ENCODE measurements around the gene C21orf91.

C21orf91 gene

GRCh38 chr21:17798796-17799195 is 20.4 kb downstream of the C21orf91 start:
- no peak for DNase-seq (ENCODE audit: low read depth in 2 of 2)

GRCh38 chr21:17797967-17798366 is 21.2 kb downstream of the C21orf91 start:
- DNase-seq (ENCODE audit: low read depth in 2 of 2), result no peak

DNA sequence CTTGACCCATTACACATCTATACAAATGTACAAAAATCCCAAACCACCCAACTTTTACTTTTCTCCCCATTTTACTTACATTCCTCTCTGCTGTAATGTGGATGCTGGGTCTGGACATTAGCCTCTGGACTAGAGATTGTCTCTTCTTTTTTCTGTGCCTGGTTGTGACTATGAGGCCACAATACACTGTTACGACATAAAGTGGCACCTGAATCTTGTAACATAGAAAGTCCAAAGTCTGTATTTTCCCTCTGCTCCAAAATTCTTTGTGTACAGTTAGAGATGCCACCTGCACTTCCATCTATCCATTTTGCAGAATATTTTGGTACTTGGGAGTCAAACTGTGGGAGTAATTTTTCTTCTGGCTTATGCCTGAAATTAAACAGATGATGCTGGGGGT is 22.7 kb downstream of the C21orf91 start:
- no peak for DNase-seq (ENCODE audit: low read depth in 2 of 2)

GRCh38 chr21:17796037-17796403 is 23.1 kb downstream of the C21orf91 start:
- DNase-seq (ENCODE audit: low read depth in 2 of 2), result no peak

GRCh38 chr21:17795146-17796036 is 23.8 kb downstream of the C21orf91 start:
- DNase-seq (ENCODE audit: low read depth in 2 of 2), result no peak

DNA sequence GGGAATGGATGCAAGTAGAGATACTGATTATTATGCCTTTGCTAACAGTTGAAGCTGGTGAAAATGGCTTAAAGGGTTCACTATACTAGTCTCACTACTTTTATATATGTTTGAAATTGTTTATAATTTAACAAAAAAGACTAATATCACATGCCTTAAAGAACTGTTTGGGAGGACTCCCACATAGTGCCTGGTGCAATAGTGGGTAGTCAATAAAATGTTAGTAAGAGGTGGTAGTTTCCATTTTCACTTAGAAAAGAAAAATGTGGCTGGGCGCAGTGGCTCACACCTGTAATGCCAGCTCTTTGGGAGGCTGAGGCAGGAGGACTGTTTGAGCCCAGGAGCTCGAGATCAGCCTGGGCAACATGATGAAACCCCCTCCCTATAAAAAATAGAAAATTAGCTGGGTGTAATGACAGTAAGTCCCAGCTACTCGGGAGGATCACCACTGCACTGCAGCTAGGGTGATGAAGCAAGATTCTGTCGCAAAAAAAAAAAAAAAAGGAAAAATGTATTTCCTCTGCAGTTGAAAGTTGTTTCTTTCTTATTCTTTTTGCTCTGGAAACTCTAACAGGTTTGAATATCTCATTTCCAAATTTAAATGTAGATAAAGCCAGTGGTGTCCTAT is 24.5 kb downstream of the C21orf91 start:
- DNase-seq (ENCODE audit: low read depth in 2 of 2), result no peak

- peak in 1 of 2 experiments; percentile 14 for DNase-seq (ENCODE audit: low read depth in 2 of 2)
Measured at GRCh38 chr21:17793246-17794123, 25.7 kb downstream of the C21orf91 start.

DNA sequence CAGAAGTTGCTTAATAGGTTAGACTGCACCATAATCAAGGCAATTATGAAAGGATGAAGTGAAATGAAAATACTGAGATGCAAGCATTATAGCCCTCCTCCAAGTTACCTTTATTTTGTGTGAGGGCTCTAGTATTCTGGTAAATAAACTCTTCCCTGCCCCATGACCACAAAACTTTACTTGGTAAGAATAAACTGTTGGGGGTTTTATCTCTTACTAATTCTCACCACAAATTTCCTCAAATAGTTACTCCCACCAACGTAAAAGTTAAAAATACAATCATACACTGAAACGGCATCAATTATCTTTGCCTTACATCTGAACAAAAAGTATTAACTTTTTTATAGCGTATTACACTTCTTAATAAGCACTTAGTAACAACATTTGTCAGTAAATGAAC is 29.5 kb downstream of the C21orf91 start:
- DNase-seq (ENCODE audit: low read depth in 2 of 2), result no peak

DNA sequence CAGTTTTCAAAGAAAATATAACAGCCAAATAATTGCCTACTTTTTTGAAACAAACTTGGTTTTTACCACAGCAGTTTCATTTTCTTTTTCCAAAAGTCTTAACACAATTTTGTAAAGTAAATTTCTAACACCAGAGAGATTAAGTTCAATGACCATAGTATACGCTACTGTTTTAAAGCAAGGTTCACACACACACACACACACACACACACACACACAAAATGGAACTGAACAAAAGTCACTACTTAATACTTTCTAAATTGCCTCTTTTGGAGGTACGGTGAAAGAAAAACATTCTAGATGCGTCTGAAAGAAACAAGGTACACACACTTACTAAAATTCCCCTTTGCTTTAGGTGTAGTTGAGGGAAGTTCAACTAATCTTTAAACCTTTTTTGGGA is 30.1 kb downstream of the C21orf91 start:
- DNase-seq (ENCODE audit: low read depth in 2 of 2), result no peak

GRCh38 chr21:17786851-17787181 is 32.3 kb downstream of the C21orf91 start:
- no peak for DNase-seq (ENCODE audit: low read depth in 2 of 2)

DNA sequence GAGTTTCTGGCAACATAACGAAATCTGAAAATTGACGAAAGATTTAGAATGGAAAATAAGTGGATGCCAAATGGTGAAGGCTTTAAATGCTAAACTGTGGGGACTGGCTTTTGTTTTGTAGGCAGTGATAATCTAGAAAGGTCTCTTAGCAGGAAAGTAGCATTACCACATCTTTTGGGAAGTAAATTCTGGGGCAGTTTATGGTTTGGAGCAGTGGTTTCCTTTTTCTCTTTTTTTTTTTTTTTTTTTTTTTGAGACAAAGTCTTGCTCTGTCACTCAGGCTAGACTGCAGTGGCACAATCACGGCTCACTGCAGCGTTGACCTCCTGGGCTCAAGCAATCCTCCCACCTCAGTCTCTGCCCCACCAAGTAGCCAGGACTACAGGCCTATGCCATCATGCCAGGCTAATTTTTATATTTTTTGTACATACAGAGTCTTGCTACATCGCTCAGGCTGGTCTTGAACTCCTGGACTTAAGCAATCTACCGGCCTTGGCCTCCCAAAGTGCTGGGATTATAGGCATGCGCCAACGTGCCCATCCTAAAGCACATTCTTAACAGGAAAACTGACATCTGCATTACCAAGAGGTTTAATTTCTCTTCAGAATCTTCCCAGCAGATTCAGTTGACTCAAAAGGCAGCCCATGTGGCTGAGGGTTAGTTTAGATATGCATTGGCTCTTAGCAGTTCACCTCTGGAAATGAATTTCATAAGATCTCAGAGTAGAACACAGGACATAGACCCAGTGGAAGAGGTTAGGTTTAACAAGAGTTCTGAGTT is 32.9 kb downstream of the C21orf91 start:
- DNase-seq (ENCODE audit: low read depth in 2 of 2), result no peak

- DNase-seq (ENCODE audit: low read depth in 2 of 2), result no peak
Measured at GRCh38 chr21:17785403-17785788, 33.8 kb downstream of the C21orf91 start.

DNA sequence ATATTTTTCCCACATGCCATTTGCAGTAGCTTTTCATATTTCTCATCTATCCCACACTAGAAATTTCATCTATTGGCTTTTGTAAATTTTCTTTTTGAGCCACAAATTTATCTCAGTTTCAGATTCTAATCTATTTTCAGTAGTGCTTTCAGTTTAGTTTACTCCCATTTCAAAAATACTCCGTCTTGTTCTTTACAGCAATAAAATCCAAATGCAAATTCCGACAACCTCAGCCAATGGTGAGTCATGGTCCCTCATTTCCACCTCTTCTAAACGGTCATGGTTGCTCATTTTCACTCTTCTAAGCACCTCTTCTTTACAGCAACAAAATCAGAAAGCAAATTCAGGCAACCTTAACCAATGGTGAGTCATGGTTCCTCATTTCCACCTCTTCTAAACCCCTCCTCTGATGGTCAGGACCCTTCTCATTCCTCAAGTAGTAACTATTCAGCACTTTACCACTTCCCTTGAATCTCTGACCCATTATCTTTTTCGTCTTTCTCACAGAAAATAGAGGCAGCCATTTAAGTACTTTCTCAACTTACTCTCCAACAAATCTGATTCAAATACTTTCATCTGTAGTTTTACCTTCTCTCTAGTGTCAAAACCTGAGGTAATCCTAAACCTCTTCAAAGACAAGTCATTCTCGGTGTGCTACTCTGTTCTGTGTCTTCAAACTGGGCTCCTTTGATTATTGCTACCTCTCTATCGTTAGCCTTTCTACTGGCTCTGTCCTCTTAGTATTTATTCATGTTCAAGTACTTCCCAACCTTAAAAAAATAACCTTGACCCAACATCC is 34.4 kb downstream of the C21orf91 start:
- DNase-seq (ENCODE audit: low read depth in 2 of 2), result no peak

- no peak for DNase-seq (ENCODE audit: low read depth in 2 of 2)
Measured at GRCh38 chr21:17784180-17784598, 35.0 kb downstream of the C21orf91 start.

GRCh38 chr21:17783481-17784179 is 35.5 kb downstream of the C21orf91 start:
- DNase-seq (ENCODE audit: low read depth in 2 of 2), result no peak

DNA sequence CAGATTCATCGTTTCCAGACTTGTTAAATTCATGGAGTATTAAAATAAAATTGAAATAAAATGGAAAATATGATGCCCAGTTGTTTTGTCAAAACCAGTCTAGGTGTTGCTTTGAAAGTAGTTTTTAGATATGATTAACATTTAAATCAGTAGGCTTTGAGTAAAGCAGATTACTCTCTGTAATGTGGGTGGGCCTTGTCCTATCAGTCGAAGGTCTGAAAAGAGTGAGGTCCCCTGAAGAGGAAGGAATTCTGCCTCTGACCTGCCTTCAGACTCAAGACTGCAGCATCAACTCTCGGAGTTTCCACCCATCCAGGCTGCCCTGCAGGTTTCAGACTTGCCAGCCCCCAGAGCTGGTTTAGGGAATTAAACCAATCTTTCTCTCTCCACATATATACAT is 36.2 kb downstream of the C21orf91 start:
- no peak for DNase-seq (ENCODE audit: low read depth in 2 of 2)

DNA sequence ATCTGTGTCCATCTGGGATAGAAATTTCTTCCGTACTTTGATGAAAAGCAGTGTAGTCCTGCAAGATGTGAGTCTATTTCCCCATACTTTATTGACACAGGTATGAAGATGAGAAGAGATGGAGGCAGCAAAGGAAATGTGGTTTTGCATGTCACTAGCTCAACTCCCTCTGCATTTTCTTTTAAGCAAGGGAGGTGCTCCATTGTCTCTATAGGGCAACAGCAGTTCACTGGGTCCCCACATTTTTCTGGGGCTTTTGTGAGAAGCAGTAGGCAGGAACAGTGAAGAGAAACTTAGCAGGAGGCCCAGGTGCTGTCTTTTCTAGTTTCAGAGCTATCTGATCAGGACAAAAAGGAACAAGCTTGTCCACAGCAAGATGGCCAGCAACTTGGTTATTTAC is 37.1 kb downstream of the C21orf91 start:
- DNase-seq (ENCODE audit: low read depth in 2 of 2), result no peak

DNA sequence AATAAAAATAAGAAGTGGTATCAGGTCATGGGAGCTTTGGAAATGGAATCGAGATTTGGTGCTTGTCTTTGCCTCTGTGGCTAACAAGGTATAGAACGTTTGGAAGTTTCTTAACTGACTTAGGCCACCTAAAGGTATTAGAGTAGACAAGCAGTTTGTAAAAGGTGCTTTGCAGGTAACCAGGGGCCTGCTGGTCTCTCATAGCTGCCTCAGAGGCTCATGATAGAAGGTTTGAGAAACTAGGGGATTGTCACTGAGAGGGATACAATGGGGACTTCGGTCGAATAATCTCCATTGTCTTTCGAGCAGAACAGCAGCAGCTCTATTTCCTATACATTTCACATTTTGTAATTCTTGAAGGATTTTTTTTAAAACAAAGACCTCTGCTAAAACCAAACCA is 37.6 kb downstream of the C21orf91 start:
- no peak for DNase-seq (ENCODE audit: low read depth in 2 of 2)

DNA sequence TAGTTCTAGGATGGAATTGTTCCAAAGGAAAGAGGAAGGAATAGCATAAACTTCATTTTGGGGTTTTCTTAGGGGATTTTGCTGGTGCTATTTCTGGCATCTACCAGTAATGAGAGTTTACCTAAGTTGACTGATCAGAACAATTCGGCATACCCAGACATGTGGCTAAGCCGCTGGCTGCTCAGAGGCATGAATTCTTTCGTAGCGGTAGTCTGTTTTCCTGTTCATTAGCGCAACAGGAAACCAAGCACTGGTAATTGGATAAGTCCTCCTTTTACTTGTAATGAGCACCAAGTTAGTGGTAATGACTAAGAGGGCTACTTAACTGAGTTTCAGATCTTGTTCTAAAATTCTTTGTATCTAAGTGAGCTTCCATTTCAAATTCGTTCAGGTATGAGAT is 38.6 kb downstream of the C21orf91 start:
- DNase-seq (ENCODE audit: low read depth in 2 of 2), result no peak

- no peak for DNase-seq (ENCODE audit: low read depth in 2 of 2)
Measured at GRCh38 chr21:17779980-17780379, 39.2 kb downstream of the C21orf91 start.

All from fibroblast of skin of left quadriceps (primary cell).